Skeletal muscle tissue (tissue), 4 donors: ENCODE measurements around the gene OR10V1. TPM values are rescaled to one million over a fixed set of nuclear protein-coding genes. Genes with fewer than 3 reads are reported as not detected.
A peak's percentile ranks its signal among the peaks of the same experiment; 100 is the strongest.

ENCODE experiments used
- H3K27ac ChIP-seq: one replicate; pipeline ENCODE4 v1.7.0; 2013; ENCODE audit warnings: mild to moderate bottlenecking, low read depth, low read length, inconsistent platforms
- H3K27me3 ChIP-seq, 3 donors: one replicate each; pipeline ENCODE4 v1.7.0; 2013; ENCODE audit warnings: low read length in 3 of 3; ENCODE audit not compliant: control insufficient read depth in 3 of 3, insufficient read depth in 3 of 3
- H3K36me3 ChIP-seq, 3 donors: one replicate each; pipeline ENCODE4 v1.7.0; 2013; ENCODE audit warnings: low read length in 3 of 3; ENCODE audit not compliant: control insufficient read depth in 3 of 3, insufficient read depth in 3 of 3
- H3K4me1 ChIP-seq, 3 donors: one replicate each; pipeline ENCODE4 v1.7.0; 2013; ENCODE audit warnings: low read length in 3 of 3, mild to moderate bottlenecking in 3 of 3; ENCODE audit not compliant: control insufficient read depth in 3 of 3, insufficient read depth in 3 of 3
- H3K4me3 ChIP-seq, 3 donors: one replicate each; pipeline ENCODE4 v1.7.0; 2013; ENCODE audit warnings: low read length in 3 of 3
- H3K9ac ChIP-seq, 3 donors: one replicate each; pipeline ENCODE4 v1.7.0; 2013; ENCODE audit warnings: low read length in 3 of 3, mild to moderate bottlenecking in 3 of 3, moderate library complexity in 2 of 3, low read depth in 1 of 3
- H3K9me3 ChIP-seq, 3 donors: one replicate each; pipeline ENCODE4 v1.7.0; 2013; ENCODE audit warnings: low read length in 3 of 3; ENCODE audit not compliant: control insufficient read depth in 3 of 3
- total RNA-seq: library from RNA; depleted of rRNA; stranded (reverse); fragments of >200 nt; gene quantifications from one replicate; pipeline ENCODE4 v1.2.3, GENCODE V29; 2014
- donor health status: Osteomylitis.

The OR10V1 gene
- total RNA-seq, 1 donor from 2014 or later = not detected

GRCh38 chr11:59754494-59754858 lies 40.8 kb upstream of the OR10V1 start:
- Histone ChIP-seq H3K9ac (peak overlapping the region; percentile 84 to 91 (median 88)), H3K36me3 (no peaks in the 10 kb centered on the region), H3K4me1 (peaks cover 19 to 26% (median 22%) of the 10 kb centered on the region in 3 donors), H3K27me3 (no peaks in the 10 kb centered on the region), H3K4me3 (peak overlapping the region; percentile 90 to 92 (median 91)), H3K9me3 (no peaks in the 10 kb centered on the region), H3K27ac (peak overlapping the region; percentile 89)

GRCh38 chr11:59753650-59754493 lies 40.2 kb upstream of the OR10V1 start:
- H3K4me3 ChIP-seq = peak overlapping the region; percentile 90 to 92 (median 91)
- no peaks in the 10 kb centered on the region for H3K36me3 ChIP-seq
- H3K9me3 ChIP-seq = no peaks in the 10 kb centered on the region
- peak overlapping the region; percentile 84 to 91 (median 88) for H3K9ac ChIP-seq
- H3K27ac ChIP-seq = peak overlapping the region; percentile 89
- H3K27me3 ChIP-seq = peaks cover 0 to 5% (median 0%) of the 10 kb centered on the region in 3 donors
- H3K4me1 ChIP-seq = peaks cover 19 to 26% (median 22%) of the 10 kb centered on the region in 3 donors

GRCh38 chr11:59746111-59746510 lies 32.5 kb upstream of the OR10V1 start:
- no peak overlapping the region for H3K9ac ChIP-seq
- no peak overlapping the region for H3K27ac ChIP-seq
- H3K27me3 ChIP-seq = peaks cover 0 to 6% (median 4%) of the 10 kb centered on the region in 3 donors
- H3K4me1 ChIP-seq = no peaks in the 10 kb centered on the region
- no peak overlapping the region for H3K4me3 ChIP-seq
- no peaks in the 10 kb centered on the region for H3K9me3 ChIP-seq
- H3K36me3 ChIP-seq = no peaks in the 10 kb centered on the region

- Histone ChIP-seq H3K27ac (no peak overlapping the region), H3K4me3 (no peak overlapping the region), H3K9ac (no peak overlapping the region), H3K36me3 (no peaks in the 10 kb centered on the region), H3K9me3 (no peaks in the 10 kb centered on the region), H3K27me3 (no peaks in the 10 kb centered on the region), H3K4me1 (no peaks in the 10 kb centered on the region)
Observed at GRCh38 chr11:59730896-59731565, 17.4 kb upstream of the OR10V1 start.

- no peaks in the 10 kb centered on the region for H3K9me3 ChIP-seq
- no peak overlapping the region for H3K27ac ChIP-seq
- no peak overlapping the region for H3K4me3 ChIP-seq
- no peaks in the 10 kb centered on the region for H3K27me3 ChIP-seq
- H3K4me1 ChIP-seq = no peaks in the 10 kb centered on the region
- H3K36me3 ChIP-seq = no peaks in the 10 kb centered on the region
- no peak overlapping the region for H3K9ac ChIP-seq
Observed at GRCh38 chr11:59729834-59730233, 16.2 kb upstream of the OR10V1 start.

- no peaks in the 10 kb centered on the region for H3K4me1 ChIP-seq
- no peak overlapping the region for H3K4me3 ChIP-seq
- no peak overlapping the region for H3K27ac ChIP-seq
- no peaks in the 10 kb centered on the region for H3K36me3 ChIP-seq
- H3K9ac ChIP-seq = no peak overlapping the region
- H3K9me3 ChIP-seq = no peaks in the 10 kb centered on the region
- H3K27me3 ChIP-seq = no peaks in the 10 kb centered on the region
Observed at GRCh38 chr11:59728913-59729312, 15.3 kb upstream of the OR10V1 start.

- Histone ChIP-seq H3K4me1 (no peaks in the 10 kb centered on the region), H3K4me3 (no peak overlapping the region), H3K36me3 (no peaks in the 10 kb centered on the region), H3K27me3 (no peaks in the 10 kb centered on the region), H3K9ac (no peak overlapping the region), H3K9me3 (no peaks in the 10 kb centered on the region), H3K27ac (no peak overlapping the region)
Observed at GRCh38 chr11:59728154-59728553, 14.5 kb upstream of the OR10V1 start.

GRCh38 chr11:59727426-59727825 lies 13.8 kb upstream of the OR10V1 start:
- Histone ChIP-seq H3K9me3 (no peaks in the 10 kb centered on the region), H3K4me3 (no peak overlapping the region), H3K4me1 (no peaks in the 10 kb centered on the region), H3K27ac (no peak overlapping the region), H3K27me3 (no peaks in the 10 kb centered on the region), H3K36me3 (no peaks in the 10 kb centered on the region), H3K9ac (no peak overlapping the region)

- H3K4me1 ChIP-seq = no peaks in the 10 kb centered on the region
- H3K27me3 ChIP-seq = peaks cover 0 to 4% (median 0%) of the 10 kb centered on the region in 3 donors
- no peaks in the 10 kb centered on the region for H3K9me3 ChIP-seq
- H3K4me3 ChIP-seq = no peak overlapping the region
- no peaks in the 10 kb centered on the region for H3K36me3 ChIP-seq
- H3K27ac ChIP-seq = no peak overlapping the region
- H3K9ac ChIP-seq = no peak overlapping the region
Observed at GRCh38 chr11:59724066-59724465, 10.4 kb upstream of the OR10V1 start.

- Histone ChIP-seq H3K9ac (no peak overlapping the region), H3K27me3 (peaks cover 0 to 4% (median 0%) of the 10 kb centered on the region in 3 donors), H3K36me3 (no peaks in the 10 kb centered on the region), H3K4me1 (no peaks in the 10 kb centered on the region), H3K4me3 (no peak overlapping the region), H3K9me3 (no peaks in the 10 kb centered on the region), H3K27ac (no peak overlapping the region)
Observed at GRCh38 chr11:59719556-59719955, 5.9 kb upstream of the OR10V1 start.
